HepG2 (cell line): ENCODE measurements around the gene STMN1. TPM values are rescaled to one million over a fixed set of nuclear protein-coding genes. Genes with fewer than 3 reads are reported as not detected.

ENCODE experiments used
- ASH2L ChIP-seq: fragments of 300-600, 200-600 bp; sonication (generic); IDR thresholded peaks from 2 replicates; pipeline ENCODE4 v1.7.0; 2017; ENCODE audit warnings: low read depth, mild to moderate bottlenecking, moderate library complexity, mixed read lengths, low read length; ENCODE audit not compliant: insufficient read length
- ATF7 ChIP-seq, 2 experiments: fragments of 450-650 bp in 1 of 2; sonication (generic) in 1 of 2; formaldehyde crosslinking in 1 of 2; IDR thresholded peaks; 2 replicates each; pipeline versions ENCODE4 v1.4.0 to v1.6.1; 2016 to 2020; ENCODE audit warnings: antibody characterized with exemption in 1 of 2, mild to moderate bottlenecking in 1 of 2, missing genetic modification reagents in 1 of 2
- BRCA1 ChIP-seq: sonication (generic); formaldehyde crosslinking; IDR thresholded peaks from 2 replicates; pipeline ENCODE4 v1.4.0; 2020; ENCODE audit warnings: missing genetic modification reagents
- ERF ChIP-seq: IDR thresholded peaks from 2 replicates; pipeline ENCODE4 v1.6.1; 2018; ENCODE audit warnings: missing biosample characterization, missing genetic modification reagents
- HOXD1 ChIP-seq: sonication (generic); formaldehyde crosslinking; IDR thresholded peaks from 2 replicates; pipeline ENCODE4 v1.5.0; 2020; ENCODE audit warnings: missing genetic modification reagents
- KLF11 ChIP-seq: IDR thresholded peaks from 2 replicates; pipeline ENCODE4 v1.6.1; 2016; ENCODE audit warnings: missing compliant biosample characterization
- ONECUT2 ChIP-seq: sonication (generic); formaldehyde crosslinking; IDR thresholded peaks from 2 replicates; pipeline ENCODE4 v1.4.0; 2020; ENCODE audit warnings: missing genetic modification reagents
- RAD21 ChIP-seq: fragments of 450-650 bp; formaldehyde crosslinking; IDR thresholded peaks from 2 replicates; pipeline ENCODE4 v1.5.0; 2020; ENCODE audit warnings: mild to moderate bottlenecking
- SMAD9 ChIP-seq: sonication (generic); formaldehyde crosslinking; IDR thresholded peaks from 2 replicates; pipeline ENCODE4 v1.5.1; 2020; ENCODE audit warnings: mild to moderate bottlenecking, missing genetic modification reagents
- TEAD2 ChIP-seq: sonication (generic); formaldehyde crosslinking; IDR thresholded peaks from 2 replicates; pipeline ENCODE4 v1.9.0; 2021; ENCODE audit warnings: missing genetic modification reagents
- ZBTB8A ChIP-seq: sonication (generic); formaldehyde crosslinking; IDR thresholded peaks from 2 replicates; pipeline ENCODE4 v1.4.0; 2020; ENCODE audit warnings: mild to moderate bottlenecking, low read depth, missing genetic modification reagents, borderline replicate concordance
- ZNF205 ChIP-seq: IDR thresholded peaks from 2 replicates; pipeline ENCODE4 v1.6.1; 2018; ENCODE audit warnings: missing biosample characterization, missing genetic modification reagents
- ZNF264 ChIP-seq: sonication (generic); formaldehyde crosslinking; IDR thresholded peaks from 2 replicates; pipeline ENCODE4 v1.4.0; 2020; ENCODE audit warnings: missing genetic modification reagents
- ZNF282 ChIP-seq: fragments of 450-650 bp; IDR thresholded peaks from 2 replicates; pipeline ENCODE4 v1.6.1; 2018; ENCODE audit not compliant: partially characterized antibody
- ZNF317 ChIP-seq: sonication (generic); formaldehyde crosslinking; IDR thresholded peaks from 2 replicates; pipeline ENCODE4 v1.5.0; 2020; ENCODE audit warnings: mild to moderate bottlenecking, missing genetic modification reagents
- ZNF644 ChIP-seq: IDR thresholded peaks from 2 replicates; pipeline ENCODE4 v1.6.1; 2016; ENCODE audit warnings: low read depth
- ZNF749 ChIP-seq: sonication (generic); formaldehyde crosslinking; IDR thresholded peaks from 2 replicates; pipeline ENCODE4 v1.8.0; 2022; ENCODE audit warnings: mild to moderate bottlenecking, missing genetic modification reagents, moderate library complexity, borderline replicate concordance
- polyA plus RNA-seq, 8 experiments: library from polyadenylated mRNA; depleted of rRNA in 3 of 8; stranded (reverse) in 7 of 8; unstranded in 1 of 8; fragments of >200 nt; fragmentation: Illumina TruSeq in 4 of 8; extraction: Trizol in 4 of 8; gene quantifications; 2 replicates each; pipeline versions ENCODE4 v1.2.1 to v1.2.3, GENCODE V29; 2011 to 2016; ENCODE audit warnings: low read depth in 4 of 8, missing spikeins in 1 of 8, mixed read lengths in 1 of 8; ENCODE audit not compliant: insufficient read depth in 1 of 8
- total RNA-seq, 5 experiments: library from RNA; depleted of rRNA; stranded (reverse); fragments of >200 nt; fragmentation: Illumina TruSeq; extraction: Trizol; gene quantifications; 2 replicates each; pipeline ENCODE4 v1.2.3, GENCODE V29; 2016; ENCODE audit warnings: low read depth in 1 of 5
- TF ChIP-seq, protein P1 (sequence below), 2 experiments: fragments of 450-650 bp in 1 of 2; sonication (generic) in 1 of 2; formaldehyde crosslinking; IDR thresholded peaks; 2 replicates each; pipeline versions ENCODE4 v1.5.0 to v1.8.0; 2020 to 2022; ENCODE audit warnings: mild to moderate bottlenecking in 1 of 2, missing genetic modification reagents in 1 of 2
- TF ChIP-seq, protein P2 (sequence below): sonication (generic); formaldehyde crosslinking; IDR thresholded peaks from 2 replicates; pipeline ENCODE4 v1.4.0; 2020; ENCODE audit warnings: missing genetic modification reagents, borderline replicate concordance
- TF ChIP-seq, protein P3 (sequence below): IDR thresholded peaks from 2 replicates; pipeline ENCODE4 v1.6.1; 2016; ENCODE audit warnings: low read depth, borderline replicate concordance
- TF ChIP-seq, protein P4 (sequence below): sonication (generic); formaldehyde crosslinking; IDR thresholded peaks from 2 replicates; pipeline ENCODE4 v1.5.0; 2020; ENCODE audit warnings: missing genetic modification reagents
- TF ChIP-seq, protein P5 (sequence below): sonication (generic); formaldehyde crosslinking; IDR thresholded peaks from 2 replicates; pipeline ENCODE4 v1.5.1; 2020; ENCODE audit warnings: mild to moderate bottlenecking, missing genetic modification reagents, moderate library complexity

STMN1 gene
- total and polyA plus RNA-seq, 2 of the 13 experiments (the other 11 are each of a cell fraction or from before 2014, with no cell fraction given), result 45.9 to 409 TPM

DNA sequence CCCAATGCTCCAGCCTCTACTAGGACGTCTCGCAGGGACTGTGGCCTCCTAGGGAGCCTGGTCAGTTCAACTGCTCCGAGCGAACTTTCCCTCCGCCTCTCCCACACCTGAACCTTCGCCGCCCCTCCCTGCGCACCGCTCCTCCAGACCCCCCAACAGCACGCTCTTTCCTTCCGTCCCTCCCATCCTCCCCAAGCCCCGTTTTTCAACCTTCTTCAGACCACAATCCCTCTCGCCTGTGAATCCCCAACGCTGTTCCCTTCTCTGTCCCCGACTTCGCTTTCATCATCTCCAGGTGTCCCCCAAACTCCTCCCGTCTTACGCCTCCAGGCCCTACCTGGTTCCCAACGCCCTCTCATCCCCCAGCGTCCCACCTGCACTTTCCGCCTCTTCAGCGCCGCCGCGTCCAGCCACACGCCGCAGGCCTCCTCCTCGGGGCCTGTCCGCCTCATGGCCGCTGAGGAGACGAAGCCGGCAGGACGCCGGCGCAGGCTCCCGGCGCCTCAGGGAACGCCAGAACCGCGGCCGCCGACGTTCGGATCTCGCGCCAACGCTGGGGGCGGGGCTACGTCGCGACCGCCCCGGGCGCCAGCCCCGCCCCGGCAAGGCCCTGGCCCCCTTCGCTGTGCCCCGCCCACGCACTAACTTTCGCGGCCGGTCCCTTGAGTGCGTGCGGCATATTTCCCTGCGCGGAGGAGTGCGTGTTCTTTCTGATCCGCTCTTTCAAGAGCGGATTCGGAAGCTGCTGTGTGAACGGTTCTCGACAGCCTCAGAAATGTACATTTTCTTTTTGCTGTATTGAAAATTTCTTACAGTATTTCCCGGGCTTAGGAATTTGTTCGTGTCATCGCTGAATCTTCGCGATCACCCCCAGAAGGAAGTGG lies 47.1 kb downstream of the STMN1 start, which contains the start of gene AUNIP (continued):
- no peak for TF ChIP-seq RAD21 (CRISPR knock-in tag)
- TF ChIP-seq, protein P1, sequence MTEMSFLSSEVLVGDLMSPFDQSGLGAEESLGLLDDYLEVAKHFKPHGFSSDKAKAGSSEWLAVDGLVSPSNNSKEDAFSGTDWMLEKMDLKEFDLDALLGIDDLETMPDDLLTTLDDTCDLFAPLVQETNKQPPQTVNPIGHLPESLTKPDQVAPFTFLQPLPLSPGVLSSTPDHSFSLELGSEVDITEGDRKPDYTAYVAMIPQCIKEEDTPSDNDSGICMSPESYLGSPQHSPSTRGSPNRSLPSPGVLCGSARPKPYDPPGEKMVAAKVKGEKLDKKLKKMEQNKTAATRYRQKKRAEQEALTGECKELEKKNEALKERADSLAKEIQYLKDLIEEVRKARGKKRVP (CRISPR knock-in tag; IDR thresholded peaks at IDR 0.05), result peak in 1 of 2 experiments; percentile 74; a peak in 2 of 4 replicates
- TF ChIP-seq ZBTB8A (CRISPR knock-in tag), result no peak
- no peak for TF ChIP-seq ZNF644 (CRISPR knock-in tag)
- TF ChIP-seq ZNF205 (CRISPR knock-in tag), result no peak
- peak; percentile 50; the same call in 1 of the 2 replicates for TF ChIP-seq ERF (CRISPR knock-in tag)
- no peak for TF ChIP-seq ZNF749 (CRISPR knock-in tag)
- TF ChIP-seq SMAD9 (CRISPR knock-in tag), result no peak
- TF ChIP-seq ONECUT2 (CRISPR knock-in tag), result 0 out of 2 replicates have a peak, but pooled peaks have one; percentile 29
- no peak for TF ChIP-seq KLF11 (CRISPR knock-in tag)
- TF ChIP-seq, protein P2, sequence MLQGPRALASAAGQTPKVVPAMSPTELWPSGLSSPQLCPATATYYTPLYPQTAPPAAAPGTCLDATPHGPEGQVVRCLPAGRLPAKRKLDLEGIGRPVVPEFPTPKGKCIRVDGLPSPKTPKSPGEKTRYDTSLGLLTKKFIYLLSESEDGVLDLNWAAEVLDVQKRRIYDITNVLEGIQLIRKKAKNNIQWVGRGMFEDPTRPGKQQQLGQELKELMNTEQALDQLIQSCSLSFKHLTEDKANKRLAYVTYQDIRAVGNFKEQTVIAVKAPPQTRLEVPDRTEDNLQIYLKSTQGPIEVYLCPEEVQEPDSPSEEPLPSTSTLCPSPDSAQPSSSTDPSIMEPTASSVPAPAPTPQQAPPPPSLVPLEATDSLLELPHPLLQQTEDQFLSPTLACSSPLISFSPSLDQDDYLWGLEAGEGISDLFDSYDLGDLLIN, result no peak; the same call in 1 of the 2 replicates
- TF ChIP-seq ZNF317 (CRISPR knock-in tag), result no peak
- no peak for TF ChIP-seq ATF7 (IDR thresholded peaks at IDR 0.05)
- TF ChIP-seq ATF7 (CRISPR knock-in tag; IDR thresholded peaks at IDR 0.05), result no peak
- TF ChIP-seq, protein P3, sequence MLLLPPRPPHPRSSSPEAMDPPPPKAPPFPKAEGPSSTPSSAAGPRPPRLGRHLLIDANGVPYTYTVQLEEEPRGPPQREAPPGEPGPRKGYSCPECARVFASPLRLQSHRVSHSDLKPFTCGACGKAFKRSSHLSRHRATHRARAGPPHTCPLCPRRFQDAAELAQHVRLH (CRISPR knock-in tag), result no peak
- TF ChIP-seq BRCA1 (CRISPR knock-in tag), result peak; percentile 83; the same call in 1 of the 2 replicates
- TF ChIP-seq ZNF282, result no peak
- TF ChIP-seq, protein P4, sequence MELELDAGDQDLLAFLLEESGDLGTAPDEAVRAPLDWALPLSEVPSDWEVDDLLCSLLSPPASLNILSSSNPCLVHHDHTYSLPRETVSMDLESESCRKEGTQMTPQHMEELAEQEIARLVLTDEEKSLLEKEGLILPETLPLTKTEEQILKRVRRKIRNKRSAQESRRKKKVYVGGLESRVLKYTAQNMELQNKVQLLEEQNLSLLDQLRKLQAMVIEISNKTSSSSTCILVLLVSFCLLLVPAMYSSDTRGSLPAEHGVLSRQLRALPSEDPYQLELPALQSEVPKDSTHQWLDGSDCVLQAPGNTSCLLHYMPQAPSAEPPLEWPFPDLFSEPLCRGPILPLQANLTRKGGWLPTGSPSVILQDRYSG (CRISPR knock-in tag), result peak; percentile 64; the same call in 1 of the 2 replicates
- TF ChIP-seq, protein P5, sequence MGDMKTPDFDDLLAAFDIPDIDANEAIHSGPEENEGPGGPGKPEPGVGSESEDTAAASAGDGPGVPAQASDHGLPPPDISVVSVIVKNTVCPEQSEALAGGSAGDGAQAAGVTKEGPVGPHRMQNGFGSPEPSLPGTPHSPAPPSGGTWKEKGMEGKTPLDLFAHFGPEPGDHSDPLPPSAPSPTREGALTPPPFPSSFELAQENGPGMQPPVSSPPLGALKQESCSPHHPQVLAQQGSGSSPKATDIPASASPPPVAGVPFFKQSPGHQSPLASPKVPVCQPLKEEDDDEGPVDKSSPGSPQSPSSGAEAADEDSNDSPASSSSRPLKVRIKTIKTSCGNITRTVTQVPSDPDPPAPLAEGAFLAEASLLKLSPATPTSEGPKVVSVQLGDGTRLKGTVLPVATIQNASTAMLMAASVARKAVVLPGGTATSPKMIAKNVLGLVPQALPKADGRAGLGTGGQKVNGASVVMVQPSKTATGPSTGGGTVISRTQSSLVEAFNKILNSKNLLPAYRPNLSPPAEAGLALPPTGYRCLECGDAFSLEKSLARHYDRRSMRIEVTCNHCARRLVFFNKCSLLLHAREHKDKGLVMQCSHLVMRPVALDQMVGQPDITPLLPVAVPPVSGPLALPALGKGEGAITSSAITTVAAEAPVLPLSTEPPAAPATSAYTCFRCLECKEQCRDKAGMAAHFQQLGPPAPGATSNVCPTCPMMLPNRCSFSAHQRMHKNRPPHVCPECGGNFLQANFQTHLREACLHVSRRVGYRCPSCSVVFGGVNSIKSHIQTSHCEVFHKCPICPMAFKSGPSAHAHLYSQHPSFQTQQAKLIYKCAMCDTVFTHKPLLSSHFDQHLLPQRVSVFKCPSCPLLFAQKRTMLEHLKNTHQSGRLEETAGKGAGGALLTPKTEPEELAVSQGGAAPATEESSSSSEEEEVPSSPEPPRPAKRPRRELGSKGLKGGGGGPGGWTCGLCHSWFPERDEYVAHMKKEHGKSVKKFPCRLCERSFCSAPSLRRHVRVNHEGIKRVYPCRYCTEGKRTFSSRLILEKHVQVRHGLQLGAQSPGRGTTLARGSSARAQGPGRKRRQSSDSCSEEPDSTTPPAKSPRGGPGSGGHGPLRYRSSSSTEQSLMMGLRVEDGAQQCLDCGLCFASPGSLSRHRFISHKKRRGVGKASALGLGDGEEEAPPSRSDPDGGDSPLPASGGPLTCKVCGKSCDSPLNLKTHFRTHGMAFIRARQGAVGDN (CRISPR knock-in tag), result peak; percentile 97
- peak; percentile 90 for TF ChIP-seq ASH2L
- 0 out of 2 replicates have a peak, but pooled peaks have one; percentile 31 for TF ChIP-seq ZNF264
- TF ChIP-seq TEAD2 (CRISPR knock-in tag), result 0 out of 2 replicates have a peak, but pooled peaks have one; percentile 34
- no peak; the same call in 1 of the 2 replicates for TF ChIP-seq HOXD1 (CRISPR knock-in tag)
